HG03565 (cell line): ENCODE data around the gene SESN1.

ENCODE experiments used
- ATAC-seq: cut with Tn5 transposase; IDR thresholded peaks from one replicate; pipeline ENCODE4 v1.9.1; 2021; ENCODE audit warnings: mild to moderate bottlenecking, moderate library complexity; ENCODE audit not compliant: unreplicated experiment

The SESN1 gene

DNA sequence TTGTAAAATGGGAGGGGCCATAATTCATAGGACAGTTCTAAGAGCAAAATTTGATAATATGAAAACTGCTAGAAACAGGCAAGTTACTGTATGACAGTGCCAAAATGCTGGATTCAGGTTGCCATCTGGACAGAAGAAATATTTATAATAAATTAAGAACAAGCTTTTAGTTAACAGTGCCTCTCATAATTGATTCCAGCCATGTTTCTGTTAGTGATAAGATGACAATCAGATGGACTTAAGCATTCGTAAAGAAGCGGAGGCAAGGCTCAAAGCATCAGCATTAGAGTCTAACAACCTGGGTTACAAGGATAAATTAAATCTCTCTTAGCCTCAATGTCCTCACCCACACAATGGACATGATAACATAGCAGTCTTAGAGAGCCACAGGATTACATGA lies 61.0 kb downstream of the SESN1 start:
- no peak for ATAC-seq

DNA sequence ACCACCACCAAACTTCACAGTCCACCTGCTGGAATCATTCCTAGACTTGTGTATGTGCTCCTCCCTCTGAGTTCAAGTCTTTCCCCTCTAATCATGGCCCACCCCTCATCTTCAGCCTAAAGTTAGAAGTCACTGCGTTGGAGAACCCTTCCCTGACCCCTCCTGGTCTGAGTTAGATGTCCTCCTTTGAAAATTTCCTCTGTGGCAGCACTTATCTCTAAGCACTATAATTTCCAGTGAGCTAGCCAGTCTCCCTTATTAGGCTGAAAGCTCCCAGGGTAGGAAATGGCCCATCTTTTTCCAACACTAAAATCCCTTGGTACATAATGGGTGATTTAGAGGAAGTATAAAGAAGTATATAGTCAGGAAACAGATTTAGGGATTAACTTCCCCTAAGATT lies 63.2 kb downstream of the SESN1 start:
- ATAC-seq, result no peak

DNA sequence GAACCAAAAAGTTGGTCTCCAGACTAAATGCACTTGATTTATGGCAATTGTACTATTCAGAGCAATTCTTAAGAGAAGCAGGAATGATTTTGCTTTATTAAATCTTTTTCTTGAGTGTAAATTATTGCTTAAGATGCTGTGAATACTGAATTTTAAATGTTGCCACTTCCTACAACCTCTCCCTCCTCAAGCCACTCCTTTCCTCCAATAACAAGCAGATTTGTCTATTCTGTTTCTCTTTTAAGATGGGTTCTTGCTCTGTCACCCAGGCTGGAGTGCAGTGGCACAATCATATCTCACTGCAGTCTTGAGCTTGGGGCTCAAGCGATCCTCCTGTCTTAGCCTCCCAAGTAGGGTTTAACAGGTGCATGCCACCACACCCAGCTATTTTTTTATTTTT lies 65.3 kb downstream of the SESN1 start:
- no peak for ATAC-seq

- ATAC-seq, result no peak
These were observed 66.2 kb downstream of the SESN1 start for GRCh38 chr6:109028439-109028838.

DNA sequence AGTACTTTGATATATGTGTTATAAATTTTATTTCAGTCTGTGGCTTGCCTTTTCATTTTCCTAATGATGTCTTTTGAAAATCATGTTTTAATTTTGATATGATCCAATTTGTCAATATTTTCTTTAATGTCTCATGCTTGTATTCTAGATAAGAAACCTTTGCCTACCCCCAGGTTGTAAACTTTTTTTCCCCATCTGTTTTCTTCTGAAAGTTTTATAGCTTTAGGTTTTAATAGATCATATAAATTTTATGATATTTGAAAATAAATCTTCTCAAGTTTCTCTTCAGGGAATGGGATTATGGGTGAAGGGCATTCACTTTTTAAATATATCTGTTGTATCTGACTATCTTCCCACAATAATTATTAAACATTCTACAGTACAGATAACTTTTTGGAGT lies 66.7 kb downstream of the SESN1 start:
- ATAC-seq, result no peak

- ATAC-seq, result no peak
These were observed 69.0 kb downstream of the SESN1 start for GRCh38 chr6:109025639-109026038.

DNA sequence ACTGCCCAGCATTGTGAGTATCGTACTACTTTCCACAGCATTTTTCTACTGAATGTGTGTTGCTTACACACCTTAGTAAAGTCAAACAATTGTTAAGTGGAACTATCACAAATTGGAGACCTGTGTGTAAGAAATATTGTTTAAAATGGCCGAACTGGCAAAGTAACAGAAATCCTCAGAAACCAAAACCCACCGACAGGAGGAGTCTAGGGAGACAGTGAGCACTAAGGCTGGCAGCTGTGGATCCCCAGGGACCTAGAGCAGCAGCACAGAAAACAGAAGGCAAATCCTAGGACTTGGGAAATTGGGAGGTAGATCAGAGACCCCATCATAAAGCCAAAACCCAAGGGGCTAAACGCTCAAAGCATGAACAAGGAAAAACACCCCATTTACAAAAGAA lies 69.9 kb downstream of the SESN1 start:
- ATAC-seq, result no peak

DNA sequence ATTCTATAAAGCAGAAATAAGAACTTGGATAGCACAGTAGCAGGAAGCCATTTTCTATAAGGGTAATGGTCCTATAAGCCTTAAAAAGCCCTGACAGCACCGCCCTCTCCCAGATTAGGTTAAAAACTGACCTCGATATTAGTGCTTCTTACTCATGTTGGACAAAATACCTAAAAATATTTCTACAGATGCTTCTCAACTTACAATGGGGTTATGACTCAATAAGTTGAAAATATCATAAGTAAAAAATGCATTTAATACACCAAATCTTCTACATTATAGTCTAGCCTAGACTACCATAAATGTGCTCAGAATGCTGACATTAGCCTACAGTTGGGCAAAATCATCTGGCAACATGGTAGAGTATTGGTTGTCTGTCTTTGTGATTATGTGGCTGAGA lies 70.3 kb downstream of the SESN1 start:
- no peak for ATAC-seq

- ATAC-seq, result no peak
These were observed 71.2 kb downstream of the SESN1 start for GRCh38 chr6:109023356-109023925.

- no peak for ATAC-seq
These were observed 72.8 kb downstream of the SESN1 start for GRCh38 chr6:109021870-109022269.

- no peak for ATAC-seq
These were observed 74.7 kb downstream of the SESN1 start for GRCh38 chr6:109019911-109020310.

GRCh38 chr6:109015176-109015575 lies 79.5 kb downstream of the SESN1 start:
- no peak for ATAC-seq

DNA sequence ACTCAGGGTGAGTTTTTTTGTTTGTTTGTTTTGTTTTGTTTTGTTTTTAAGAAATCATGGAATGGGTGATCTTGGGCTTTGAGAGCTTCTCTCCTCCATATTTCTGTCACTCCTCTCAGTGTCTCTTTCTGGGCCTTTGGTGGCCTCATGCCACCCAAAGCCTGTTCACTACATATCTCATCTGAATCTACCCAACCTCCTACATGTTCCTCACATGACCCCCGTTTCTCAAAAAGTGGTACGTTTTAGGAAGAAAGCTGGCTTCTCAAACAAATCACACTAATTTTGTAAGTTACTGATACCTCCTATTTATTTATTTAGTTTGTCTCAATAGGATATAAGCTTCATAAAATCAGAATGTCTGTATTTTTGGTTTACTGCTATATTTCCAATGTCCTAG lies 80.0 kb downstream of the SESN1 start:
- ATAC-seq, result no peak

GRCh38 chr6:109013656-109014305 lies 80.9 kb downstream of the SESN1 start:
- no peak for ATAC-seq

DNA sequence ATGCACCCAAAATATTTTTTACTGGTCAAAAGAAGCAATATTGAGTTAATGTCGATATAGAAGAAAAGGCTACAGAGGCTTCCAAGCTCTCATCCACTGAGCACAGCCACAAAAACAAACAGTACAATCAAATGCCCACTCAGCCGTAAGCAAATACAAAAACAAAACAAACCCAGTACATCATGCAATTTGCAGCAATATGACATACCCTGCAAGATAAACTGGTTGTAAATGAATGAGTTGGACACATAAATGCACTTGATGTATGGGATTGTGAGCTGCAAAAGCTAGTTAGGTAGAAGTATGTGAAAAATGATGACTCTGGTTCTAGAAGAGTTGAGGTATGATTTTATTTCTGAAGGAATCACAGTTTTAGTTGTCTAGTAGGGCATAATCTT lies 83.9 kb downstream of the SESN1 start:
- ATAC-seq, result no peak

DNA sequence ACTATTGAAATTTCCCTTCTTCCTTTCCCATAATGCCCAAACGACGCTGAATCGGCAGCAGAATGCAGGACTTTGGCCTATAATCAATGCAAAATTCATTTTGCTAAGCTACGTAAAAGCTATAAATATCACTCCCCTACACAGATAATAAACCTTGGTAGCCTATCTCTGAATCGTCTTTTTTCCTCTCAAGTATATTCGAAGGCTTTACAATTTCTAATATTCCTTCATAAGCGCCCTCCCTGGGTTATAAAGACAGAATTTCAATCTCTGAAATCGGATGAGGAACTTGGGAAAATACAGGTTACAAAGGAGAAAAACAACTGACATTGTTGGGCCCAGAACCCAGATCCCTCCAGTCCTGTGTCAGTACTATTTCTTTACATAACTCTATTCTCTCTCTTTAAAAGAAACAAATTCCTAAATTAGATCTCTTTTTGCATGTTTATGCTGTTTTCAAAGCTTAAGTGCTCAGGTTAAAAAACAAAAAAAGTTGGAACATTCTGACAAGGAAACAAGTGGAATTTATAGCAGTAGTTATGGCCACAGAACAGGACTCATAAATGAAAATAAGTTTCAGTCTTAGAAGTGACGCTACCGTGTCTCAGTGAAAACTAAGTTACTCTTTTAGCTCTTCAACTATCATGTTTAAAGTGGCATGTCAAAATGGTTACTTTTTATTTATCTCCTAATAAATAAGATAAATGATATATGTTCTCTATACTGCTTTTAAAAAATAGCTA lies 84.5 kb downstream of the SESN1 start:
- no peak for ATAC-seq

- peak; percentile 76 for ATAC-seq
These were observed 85.2 kb downstream of the SESN1 start for GRCh38 chr6:109009236-109009961.

- ATAC-seq, result peak; percentile 13
These were observed 86.0 kb downstream of the SESN1 start for GRCh38 chr6:109008537-109009235.

DNA sequence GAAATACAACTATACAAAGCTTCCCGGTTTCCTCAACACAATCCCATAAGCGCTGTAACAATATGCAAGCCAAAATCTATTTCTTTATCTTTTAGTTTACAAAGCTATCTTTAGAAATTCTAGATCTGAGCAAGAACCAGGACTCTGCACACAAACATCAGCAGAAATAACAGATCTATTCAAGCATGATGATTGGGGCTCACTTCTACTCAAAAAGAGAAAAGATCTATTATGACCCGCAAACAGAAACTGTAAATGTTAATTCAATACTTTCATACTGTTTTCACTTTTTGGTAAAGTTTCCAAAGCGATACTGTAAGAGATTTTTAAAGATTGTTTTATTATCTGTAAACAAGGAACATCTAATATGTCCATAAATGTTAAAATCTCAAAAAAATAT lies 86.6 kb downstream of the SESN1 start:
- no peak for ATAC-seq

DNA sequence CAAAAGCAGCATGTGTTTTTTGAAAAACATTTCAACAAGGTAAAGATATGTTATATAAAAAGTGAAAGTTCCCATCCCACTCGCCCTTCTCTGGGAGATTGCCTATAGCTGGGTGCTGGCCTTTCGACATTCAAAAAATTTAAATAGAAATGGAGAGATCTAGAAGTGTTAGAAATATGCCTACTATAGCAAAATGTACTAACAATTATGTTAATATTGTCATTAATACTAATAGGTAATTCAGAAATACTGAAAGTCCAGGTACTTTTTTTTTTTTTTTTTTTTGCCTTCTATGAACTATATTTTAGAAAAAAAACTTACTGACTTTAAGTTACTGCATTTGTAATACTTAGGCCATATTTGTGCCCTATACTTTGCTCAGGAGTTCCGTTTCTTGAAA lies 87.1 kb downstream of the SESN1 start:
- ATAC-seq, result no peak

DNA sequence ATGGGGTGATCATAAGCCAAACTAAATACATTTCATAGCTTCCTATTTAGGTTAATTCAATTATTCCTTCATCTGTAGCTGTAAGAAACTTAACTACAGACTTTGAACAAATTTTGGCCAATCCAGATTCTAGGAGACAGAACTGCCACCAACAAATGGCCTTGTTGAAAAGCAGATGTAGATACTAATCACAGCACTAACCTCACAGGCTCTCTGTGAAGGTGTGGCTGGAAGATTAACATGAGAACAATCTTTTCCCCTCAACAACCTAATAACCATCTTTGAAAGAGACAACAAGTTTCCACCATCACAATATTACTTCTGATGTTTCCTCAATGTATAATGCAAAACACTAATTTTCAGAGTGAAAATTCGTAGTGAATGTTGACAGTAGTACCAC lies 87.8 kb downstream of the SESN1 start:
- ATAC-seq, result no peak
